Stimulated activated CD8-positive, alpha-beta memory T cell treated with anti-CD3 and anti-CD28 coated beads, Interleukin-7, amount 100 ng/mL, for 48 hours (primary cell): ENCODE measurements around the gene TFB1M.

ENCODE experiments used
- DNase-seq, 2 donors: peaks; one replicate each; pipeline ENCODE4 v3.0.0-alpha.2; 2020; ENCODE audit warnings: low read depth in 1 of 2; ENCODE audit errors: extremely low read depth in 1 of 2

Gene TFB1M

GRCh38 chr6:155265843-155266535, 48.3 kb downstream of the TFB1M start:
- DNase-seq, result no peak

- no peak for DNase-seq
Observed at GRCh38 chr6:155264693-155265320, 49.5 kb downstream of the TFB1M start.

- DNase-seq, result no peak
Observed at GRCh38 chr6:155263373-155264063, 50.8 kb downstream of the TFB1M start, which contains the start of gene CLDN20. TSS of gene CLDN20 (plus strand) at chr6:155264013. CDS start at chr6:155275720, 11,707 bp downstream.

- no peak for DNase-seq
Observed at GRCh38 chr6:155262655-155263054, 51.6 kb downstream of the TFB1M start.

GRCh38 chr6:155261111-155261900, 53.0 kb downstream of the TFB1M start:
- DNase-seq, result no peak

GRCh38 chr6:155260686-155261085, 53.6 kb downstream of the TFB1M start:
- DNase-seq, result no peak

GRCh38 chr6:155259897-155260296, 54.4 kb downstream of the TFB1M start:
- DNase-seq, result no peak

GRCh38 chr6:155259204-155259603, 55.1 kb downstream of the TFB1M start:
- no peak for DNase-seq

- DNase-seq, result no peak
Observed at GRCh38 chr6:155257796-155258195, 56.5 kb downstream of the TFB1M start.

GRCh38 chr6:155256122-155256795, 58.0 kb downstream of the TFB1M start:
- DNase-seq, result no peak

GRCh38 chr6:155254139-155254538, 60.1 kb downstream of the TFB1M start:
- DNase-seq, result no peak

GRCh38 chr6:155253337-155253736, 60.9 kb downstream of the TFB1M start:
- no peak for DNase-seq

GRCh38 chr6:155252581-155252980, 61.7 kb downstream of the TFB1M start:
- DNase-seq, result no peak

- DNase-seq, result no peak
Observed at GRCh38 chr6:155250701-155251381, 63.4 kb downstream of the TFB1M start.

- no peak for DNase-seq
Observed at GRCh38 chr6:155248008-155249001, 66.0 kb downstream of the TFB1M start.

- DNase-seq, result no peak
Observed at GRCh38 chr6:155247618-155248007, 66.7 kb downstream of the TFB1M start.

- DNase-seq, result no peak
Observed at GRCh38 chr6:155246825-155247224, 67.5 kb downstream of the TFB1M start.

- DNase-seq, result no peak
Observed at GRCh38 chr6:155245831-155246230, 68.5 kb downstream of the TFB1M start.

- DNase-seq, result no peak
Observed at GRCh38 chr6:155245193-155245592, 69.1 kb downstream of the TFB1M start.
